Stimulated activated CD8-positive, alpha-beta memory T cell treated with anti-CD3 and anti-CD28 coated beads, Interleukin-7, amount 100 ng/mL, for 1 hour (primary cell): ENCODE results near the gene ZBTB16.

Source experiments
- DNase-seq, 2 donors: peaks; one replicate each; pipeline ENCODE4 v3.0.0-alpha.2; 2020; ENCODE audit warnings: low read depth in 2 of 2

The ZBTB16 gene

DNA sequence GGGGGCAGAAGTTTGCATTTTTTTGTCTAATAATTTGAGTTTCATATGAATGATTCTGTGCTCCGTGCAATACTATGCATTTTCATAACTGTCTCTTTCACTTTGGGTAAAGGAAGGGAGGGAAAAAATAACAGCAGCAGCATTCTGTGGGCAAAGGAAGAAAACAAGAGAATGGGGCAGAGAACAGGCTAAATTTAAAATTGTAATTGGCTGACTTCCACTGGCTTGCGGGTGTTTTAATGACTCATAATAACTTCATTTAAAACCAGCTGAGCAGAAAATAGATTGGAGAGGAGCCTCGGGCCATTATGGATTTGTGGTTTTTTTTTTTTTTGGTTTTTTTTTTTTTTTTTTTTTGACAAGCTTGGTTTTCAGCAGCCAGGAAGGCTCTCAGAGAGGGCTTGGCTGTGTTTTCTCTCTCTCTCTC, 107.4 kb downstream of the ZBTB16 start:
- DNase-seq: no peak

- no peak for DNase-seq
Measured at GRCh38 chr11:114167355-114167754, 107.8 kb downstream of the ZBTB16 start.

GRCh38 chr11:114167771-114168448, 108.4 kb downstream of the ZBTB16 start:
- no peak for DNase-seq

- no peak for DNase-seq
Measured at GRCh38 chr11:114168691-114169090, 109.2 kb downstream of the ZBTB16 start.

GRCh38 chr11:114169321-114169749, 109.8 kb downstream of the ZBTB16 start:
- DNase-seq: no peak

- DNase-seq: no peak
Measured at GRCh38 chr11:114169821-114170220, 110.3 kb downstream of the ZBTB16 start.

DNA sequence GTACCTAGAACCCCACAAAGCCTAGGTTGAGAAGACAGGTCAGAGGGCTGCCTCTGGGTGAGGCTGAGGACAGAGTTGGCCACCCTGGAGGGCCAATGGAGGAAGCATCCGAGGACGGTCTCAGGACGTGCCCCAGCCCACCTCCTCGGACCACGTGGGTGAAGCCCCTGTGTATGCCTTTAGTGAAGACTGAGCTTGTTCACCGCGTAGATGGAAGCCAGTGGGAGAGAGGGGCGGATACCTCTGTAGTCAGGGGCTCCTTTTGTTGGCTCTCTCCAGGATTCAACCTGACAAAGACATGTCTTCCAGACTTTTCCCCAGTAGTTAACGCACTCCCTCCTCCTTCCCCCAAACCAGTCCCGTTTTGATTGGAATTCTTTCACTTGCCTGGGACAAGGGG, 110.7 kb downstream of the ZBTB16 start:
- no peak for DNase-seq

DNA sequence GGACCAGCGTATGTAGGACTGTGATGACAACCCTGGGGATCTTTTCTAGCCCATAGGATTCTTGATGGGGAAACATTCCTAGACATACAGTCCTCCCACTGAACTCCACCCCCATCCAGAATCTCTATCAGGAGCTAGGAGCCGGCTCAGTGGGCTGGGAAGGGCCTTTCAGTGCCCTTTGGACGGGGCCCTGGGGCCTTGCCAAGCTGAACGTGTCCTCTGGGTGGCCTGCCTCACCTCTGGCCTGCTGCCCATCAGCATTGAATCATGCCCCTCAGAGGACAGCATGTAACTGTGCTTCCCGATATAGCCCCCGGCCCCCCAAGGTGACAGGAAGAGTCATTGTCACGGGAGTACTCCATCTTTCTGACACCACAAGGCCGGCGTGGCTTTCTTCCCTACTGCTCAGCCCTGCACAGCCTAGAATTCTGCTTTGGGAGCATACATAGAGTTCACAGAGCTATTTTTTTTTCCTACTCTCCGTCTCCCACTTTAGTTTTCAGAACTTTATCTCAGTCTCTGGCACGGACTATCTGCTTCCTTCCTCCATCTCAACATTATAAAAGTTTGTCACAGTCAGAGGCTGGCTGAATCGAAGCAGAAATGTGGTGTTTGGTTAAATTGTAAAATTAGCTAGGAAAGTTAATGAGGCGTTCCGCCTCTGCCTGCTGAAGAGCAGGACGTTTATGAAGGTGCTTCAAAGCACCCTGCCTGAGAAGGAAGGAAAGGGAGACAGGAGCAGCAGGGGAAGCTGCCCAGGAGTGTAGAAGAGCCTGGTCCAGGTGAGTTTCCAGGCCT, 111.9 kb downstream of the ZBTB16 start:
- DNase-seq: no peak

GRCh38 chr11:114172055-114172861, 112.7 kb downstream of the ZBTB16 start:
- no peak for DNase-seq

- DNase-seq: no peak
Measured at GRCh38 chr11:114172871-114173444, 113.4 kb downstream of the ZBTB16 start.

DNA sequence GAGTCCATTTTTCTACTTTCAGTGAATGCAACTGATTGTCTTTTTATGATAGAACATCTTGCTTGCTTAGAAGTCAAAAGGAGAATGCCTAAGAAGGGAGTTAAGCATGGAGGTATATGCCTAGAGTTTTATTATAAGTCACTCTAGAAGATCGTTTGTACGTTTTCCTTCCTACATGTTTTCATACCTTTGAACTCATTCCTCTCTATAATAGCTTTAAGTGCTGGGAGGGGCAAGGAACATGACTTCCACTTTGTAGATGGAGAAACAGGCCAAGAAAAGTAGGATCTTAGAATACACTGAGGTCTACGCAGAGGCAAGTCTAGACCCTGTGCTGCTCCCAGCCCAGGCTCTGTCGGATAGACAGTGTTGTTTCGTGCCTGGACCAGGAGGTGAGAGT, 114.3 kb downstream of the ZBTB16 start:
- no peak for DNase-seq

- no peak for DNase-seq
Measured at GRCh38 chr11:114174712-114175495, 115.4 kb downstream of the ZBTB16 start.

DNA sequence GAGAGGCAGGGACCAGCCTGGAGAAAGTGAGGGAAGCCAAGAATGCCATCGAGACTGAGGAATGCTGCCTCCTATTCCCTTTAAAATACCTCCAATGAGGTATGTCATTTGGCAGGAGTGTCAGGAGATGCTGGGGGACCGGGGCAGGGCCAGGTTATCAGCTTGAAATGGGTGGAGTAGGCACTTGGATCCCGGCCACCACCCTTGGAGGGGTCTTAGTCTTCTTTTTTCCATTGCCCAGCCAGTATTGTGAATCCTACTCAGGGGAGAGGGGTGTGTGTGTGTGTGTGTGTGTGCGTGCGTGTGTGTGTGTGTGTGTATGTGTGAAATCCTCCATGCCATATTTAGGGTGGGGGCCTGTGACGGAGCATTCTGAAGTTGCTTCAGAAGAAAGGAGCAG, 116.2 kb downstream of the ZBTB16 start:
- no peak for DNase-seq

DNA sequence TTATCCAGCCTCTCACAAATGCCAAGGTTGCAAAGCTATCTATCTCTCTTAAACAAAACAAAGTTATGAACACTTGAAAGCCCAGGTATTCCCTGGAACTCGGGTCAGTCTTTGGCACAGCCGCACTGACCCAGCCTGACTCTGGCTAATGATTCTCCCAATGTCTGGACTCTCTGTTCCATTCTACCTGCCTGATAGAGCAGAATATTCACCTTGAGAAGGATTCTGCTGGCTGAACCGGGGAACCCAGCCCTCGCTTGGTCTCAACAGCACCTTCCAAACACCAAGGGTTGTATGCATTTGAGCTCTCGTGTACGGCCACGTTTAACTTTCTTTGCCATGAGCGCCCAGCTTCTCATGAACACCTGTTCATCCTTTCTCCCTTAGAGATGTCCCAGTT, 116.8 kb downstream of the ZBTB16 start:
- no peak for DNase-seq

GRCh38 chr11:114178656-114179055, 119.1 kb downstream of the ZBTB16 start:
- no peak for DNase-seq

DNA sequence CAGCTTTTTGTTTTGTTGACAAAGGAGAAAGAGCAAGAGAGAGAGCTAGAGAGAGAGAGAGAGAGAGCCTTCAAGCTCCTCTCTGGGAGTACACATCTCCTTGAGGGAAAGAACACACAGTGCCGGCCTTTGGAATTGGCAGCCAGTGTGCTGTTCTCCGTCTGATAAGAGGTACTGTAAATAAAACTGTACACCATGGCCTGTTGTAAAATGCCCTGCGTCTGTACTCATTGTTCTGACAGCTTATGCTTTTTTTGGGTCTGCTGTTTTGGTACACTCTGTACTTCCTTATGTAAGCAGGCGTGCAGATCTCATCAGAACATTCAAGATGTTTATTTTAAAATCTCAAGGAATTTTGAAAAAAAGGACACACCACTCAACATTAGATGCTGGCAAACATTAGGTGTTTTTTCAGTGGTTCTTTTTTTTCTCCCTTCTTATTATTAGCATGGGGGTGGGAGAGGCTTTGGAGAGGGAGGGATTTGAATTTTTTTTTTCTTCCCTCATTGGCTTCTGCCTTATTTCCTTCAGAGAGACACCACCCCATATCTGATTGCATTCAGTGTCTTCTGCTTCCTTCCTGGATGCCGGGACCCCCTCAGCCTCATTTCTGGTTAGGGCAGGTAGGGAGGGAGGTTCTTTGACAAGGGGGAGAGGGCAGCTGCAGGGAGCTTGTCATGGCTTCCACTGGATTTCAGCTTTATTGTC, 119.9 kb downstream of the ZBTB16 start:
- no peak for DNase-seq

DNA sequence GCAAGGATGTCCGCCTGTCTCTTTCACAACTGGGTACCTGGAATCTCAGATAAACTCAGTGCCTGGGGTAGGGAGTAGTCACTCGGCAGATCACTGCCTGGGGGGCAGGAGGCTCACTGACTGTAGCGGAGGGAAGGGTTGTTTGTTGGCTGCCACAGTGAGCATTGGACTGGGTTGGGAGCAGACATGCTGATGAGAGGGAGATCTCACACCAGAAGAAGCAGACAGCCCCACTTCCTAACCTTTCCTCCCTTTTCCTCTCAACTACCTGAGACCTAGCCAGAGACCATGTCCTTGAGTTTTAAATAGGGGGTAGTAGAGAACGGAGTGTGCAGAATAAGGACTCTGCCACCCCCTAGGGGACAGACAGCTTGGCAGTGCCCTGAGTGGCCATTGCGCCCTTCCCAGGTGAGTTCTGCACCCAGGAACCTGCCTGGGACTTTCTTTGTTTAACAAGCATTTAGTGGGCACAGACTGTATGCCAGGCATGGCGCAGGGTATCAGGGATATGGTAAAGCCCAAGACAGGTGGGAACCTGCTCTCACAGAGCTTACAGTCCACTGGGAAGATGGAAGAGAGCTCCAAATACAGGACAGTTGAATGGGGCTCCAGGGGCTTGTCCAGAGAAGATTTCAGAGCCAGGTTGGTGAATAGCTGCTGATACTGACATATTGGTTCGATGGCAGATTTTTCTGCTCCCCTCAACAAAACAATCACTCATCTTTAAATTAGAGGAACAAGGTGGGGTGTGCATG, 121.0 kb downstream of the ZBTB16 start:
- DNase-seq: no peak

DNA sequence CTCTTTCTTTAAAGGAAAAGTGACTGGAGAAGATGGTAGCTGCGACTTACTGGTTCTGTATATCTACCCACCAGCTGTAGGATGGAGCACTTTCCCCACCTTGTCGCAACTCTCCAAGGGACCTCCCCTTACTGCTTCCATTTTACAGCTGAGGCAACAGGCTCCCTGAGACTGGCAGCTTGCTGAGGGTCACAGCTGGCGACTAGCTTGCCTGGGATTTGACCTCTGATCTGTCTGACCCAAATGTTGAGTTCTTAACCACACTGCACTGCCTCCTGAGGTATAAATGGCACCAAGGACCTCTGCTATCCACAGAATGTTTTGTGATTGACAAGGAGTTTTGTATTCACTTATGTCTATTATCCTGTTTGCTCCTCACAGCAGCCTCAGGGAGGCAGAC, 121.7 kb downstream of the ZBTB16 start:
- no peak for DNase-seq

GRCh38 chr11:114181752-114182151, 122.2 kb downstream of the ZBTB16 start:
- DNase-seq: no peak

DNA sequence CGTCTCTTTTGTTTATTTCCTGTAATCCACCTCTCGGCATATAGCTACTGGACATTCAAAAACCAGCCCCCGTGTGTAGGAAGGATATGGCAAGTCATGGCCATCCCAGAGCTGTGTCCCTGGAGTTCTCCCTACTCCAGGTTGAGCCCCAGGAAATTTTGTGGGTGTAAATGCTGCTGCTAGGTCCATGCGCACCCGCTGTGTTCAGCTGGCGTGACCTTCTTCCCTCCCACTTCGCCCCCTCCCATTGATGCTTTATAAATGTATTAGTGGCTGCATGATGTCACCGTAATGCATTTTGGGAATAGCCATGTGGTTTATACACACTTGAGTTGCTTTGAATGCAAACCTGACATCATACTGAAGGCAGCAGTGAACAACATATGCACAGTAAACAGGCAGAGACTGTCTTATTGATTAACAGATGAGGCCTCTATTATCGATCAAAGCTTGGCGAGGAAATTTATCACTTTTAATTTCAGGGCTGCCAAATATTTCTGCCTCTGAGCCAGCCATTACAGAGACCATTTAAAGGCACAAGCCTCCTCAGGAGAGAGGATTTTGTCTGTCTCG, 123.0 kb downstream of the ZBTB16 start:
- DNase-seq: no peak
